Measurements from ENCODE around the gene ACP5.
A peak's percentile ranks its signal among the peaks of the same experiment; 100 is the strongest.
"Not testable (repeated sequence)": the region's sequence is repeated elsewhere in the genome, so short reads cannot be mapped to it uniquely, and the experiment has no call there.

ACP5 gene

DNA sequence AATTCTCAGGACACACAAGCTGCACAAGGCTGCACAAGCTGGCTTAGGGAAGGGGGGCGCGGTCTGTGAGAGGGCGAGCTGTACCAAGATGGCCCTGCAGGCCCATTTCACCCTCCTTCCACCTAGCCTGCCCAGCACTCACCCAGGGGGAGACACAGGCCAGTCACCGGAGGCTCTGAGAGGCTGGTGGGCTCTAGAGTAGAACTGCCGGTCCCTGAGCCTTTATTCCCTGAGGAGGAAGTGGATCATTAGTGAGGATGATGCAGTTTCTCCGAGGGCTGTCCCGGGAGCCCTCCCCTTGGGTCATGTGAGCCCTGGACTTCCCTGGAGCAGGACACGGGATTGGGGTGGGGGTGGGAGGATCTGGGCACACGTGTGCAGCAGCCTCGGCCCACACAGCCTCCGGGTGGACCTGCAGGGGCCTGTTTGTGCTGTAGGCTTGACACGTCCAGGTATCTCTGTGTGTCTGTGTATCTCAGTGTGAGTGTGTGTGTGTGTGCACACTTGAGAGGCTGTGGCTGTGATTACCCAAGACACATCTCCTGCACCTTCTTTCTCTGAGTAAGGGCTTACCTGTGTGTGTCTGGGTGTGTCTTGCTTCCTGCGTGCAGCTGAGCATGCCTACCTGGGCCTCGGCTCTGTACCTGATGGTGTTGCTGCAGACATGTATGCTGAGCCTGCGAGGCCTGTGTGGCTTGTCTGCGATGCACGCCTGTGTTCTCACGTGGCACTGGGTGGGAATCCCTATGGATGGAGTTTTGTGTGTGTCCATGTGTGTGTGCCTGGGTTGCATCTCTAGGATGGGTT is at the start of gene ACP5:
TSS of gene ACP5 (minus strand) at position 195 of the 807 bp plus-strand sequence. CDS start 328 bp downstream, outside the sequence.
- DNase-seq (ENCODE audit: low spot score) = no peak

GRCh38 chr19:11626252-11626651 is 48.8 kb upstream of the ACP5 start:
- no peak for DNase-seq (ENCODE audit: low spot score)

DNA sequence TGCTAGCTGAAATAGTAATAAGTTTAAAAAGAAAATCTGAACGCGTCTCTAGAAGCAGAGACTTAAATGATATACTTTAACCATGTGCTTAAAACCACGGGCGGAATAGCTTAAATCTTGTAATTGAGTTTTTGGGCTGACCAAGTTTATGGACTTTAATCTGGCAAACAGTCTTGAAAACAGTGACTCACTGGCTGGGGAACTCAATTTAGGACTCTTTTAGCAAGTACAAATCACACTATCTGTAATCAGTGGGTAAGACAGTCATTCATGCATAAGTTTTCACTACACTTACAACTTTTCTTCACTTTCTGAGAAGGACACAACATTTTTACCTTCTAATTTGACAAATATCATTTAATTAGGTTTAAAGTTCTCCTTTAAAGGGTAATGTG is 46.6 kb upstream of the ACP5 start:
- DNase-seq (ENCODE audit: low spot score) = no peak

- DNase-seq (ENCODE audit: low spot score) = not testable (repeated sequence)
These were observed 45.0 kb upstream of the ACP5 start for GRCh38 chr19:11622401-11622800.

DNA sequence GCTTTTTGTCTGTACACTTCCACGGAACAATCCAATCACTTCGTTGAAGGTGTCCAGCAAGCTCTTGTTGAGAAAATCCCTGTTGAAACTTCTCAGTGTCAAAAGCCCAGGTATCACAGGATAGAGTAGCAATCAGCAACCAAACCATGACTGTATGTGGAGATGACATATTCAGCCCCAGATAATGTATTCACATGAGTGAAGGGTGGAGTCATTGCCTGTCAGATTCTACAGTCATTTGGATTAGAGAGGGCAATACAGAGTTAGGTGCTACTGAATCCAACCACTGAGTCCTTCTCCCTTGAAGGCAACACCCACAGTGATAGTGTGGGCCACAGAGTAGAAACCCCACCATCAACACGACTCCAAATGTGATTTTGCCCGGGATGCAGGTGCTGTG is 43.1 kb upstream of the ACP5 start:
- no peak for DNase-seq (ENCODE audit: low spot score)

- DNase-seq (ENCODE audit: low spot score) = no peak
These were observed 40.0 kb upstream of the ACP5 start for GRCh38 chr19:11617180-11618062.

DNA sequence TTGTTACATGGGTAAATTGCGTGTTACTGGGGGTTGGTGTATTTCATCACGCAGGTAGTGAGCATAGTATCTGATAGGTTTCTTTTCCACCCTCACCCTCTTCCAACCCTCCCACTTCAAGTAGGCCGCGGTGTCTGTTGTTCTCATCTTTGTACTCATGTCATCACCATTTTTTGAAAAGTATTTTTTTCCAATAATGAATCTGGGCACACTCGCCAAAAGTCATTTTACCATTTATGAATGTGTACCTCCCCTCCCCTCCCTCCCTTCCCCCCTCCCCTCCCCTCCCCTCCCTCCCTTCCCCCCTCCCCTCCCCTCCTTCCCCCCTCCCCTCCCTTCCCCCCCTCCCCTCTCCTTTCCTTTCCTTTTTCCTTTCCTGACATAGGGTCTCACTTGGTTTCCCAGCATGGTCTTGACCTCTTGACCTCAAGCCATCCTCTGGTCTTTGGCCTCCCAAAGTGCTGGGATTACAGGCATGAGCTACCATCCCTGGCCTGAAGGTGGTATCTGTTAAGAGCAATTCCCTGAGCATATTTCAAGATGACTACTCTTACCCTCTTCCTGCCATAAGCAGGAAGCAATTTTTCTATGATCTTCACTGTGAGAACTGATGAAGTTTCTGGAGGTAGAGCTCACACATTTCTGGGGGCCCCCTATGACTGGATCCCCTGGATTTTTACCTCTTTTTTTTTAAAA is 35.5 kb upstream of the ACP5 start:
- no peak for DNase-seq (ENCODE audit: low spot score)

- DNase-seq (ENCODE audit: low spot score) = no peak
These were observed 34.3 kb upstream of the ACP5 start for GRCh38 chr19:11611730-11612129.

GRCh38 chr19:11606484-11606883 is 29.0 kb upstream of the ACP5 start:
- no peak for DNase-seq (ENCODE audit: low spot score)

- DNase-seq (ENCODE audit: low spot score) = not testable (repeated sequence)
These were observed 22.3 kb upstream of the ACP5 start for GRCh38 chr19:11599704-11600103.

GRCh38 chr19:11598746-11599145 is 21.3 kb upstream of the ACP5 start:
- DNase-seq (ENCODE audit: low spot score) = no peak

DNA sequence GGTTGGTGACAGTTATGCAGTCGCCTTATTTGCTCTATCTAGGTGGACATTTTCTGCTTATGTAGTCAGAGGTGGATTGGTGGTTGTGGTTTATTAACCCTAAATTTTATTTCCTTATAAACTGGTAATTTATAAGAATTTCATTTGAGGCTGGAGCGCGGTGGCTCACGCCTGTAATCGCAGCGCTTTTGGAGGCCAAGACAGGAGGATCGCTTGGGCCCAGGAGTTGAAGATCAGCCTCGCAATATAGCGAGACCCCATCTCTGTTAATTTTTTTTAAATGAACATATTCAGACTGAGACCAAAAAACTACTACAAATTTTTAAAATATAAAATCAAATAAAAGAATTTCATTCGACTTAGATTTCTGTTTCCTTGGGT is 20.6 kb upstream of the ACP5 start:
- no peak for DNase-seq (ENCODE audit: low spot score)

- peak; percentile 99 for DNase-seq (ENCODE audit: low spot score)
These were observed 20.0 kb upstream of the ACP5 start, which contains the start of gene ZNF627 for GRCh38 chr19:11597202-11598102. Gene ZNF627 (plus strand): TSS chr19:11597483. CDS start chr19:11597628, 145 bp downstream.

GRCh38 chr19:11596156-11596555 is 18.7 kb upstream of the ACP5 start:
- no peak for DNase-seq (ENCODE audit: low spot score)

DNA sequence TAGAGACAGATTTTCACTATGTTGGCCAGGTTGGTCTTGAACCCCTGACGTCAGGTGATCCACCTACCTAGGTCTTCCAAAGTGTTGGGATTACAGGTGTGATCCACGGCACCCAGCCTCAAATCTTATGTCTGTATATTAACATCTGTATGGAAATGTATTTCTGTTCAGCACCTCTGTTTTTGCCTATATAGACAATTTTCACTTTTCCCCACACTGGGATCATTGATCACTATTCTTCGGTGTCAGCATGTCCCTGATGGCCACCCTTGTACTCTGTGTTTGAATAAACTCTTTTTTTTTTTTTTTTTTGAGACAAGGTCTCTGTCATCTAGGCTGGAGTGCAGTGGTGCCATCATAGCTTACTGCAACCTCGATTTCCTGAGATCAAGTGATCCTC is 16.6 kb upstream of the ACP5 start:
- DNase-seq (ENCODE audit: low spot score) = no peak

GRCh38 chr19:11587975-11588631 is 10.7 kb upstream of the ACP5 start:
- DNase-seq (ENCODE audit: low spot score) = no peak

- DNase-seq (ENCODE audit: low spot score) = peak; percentile 79
These were observed 10.0 kb upstream of the ACP5 start for GRCh38 chr19:11587302-11587974.

- DNase-seq (ENCODE audit: low spot score) = no peak
These were observed 8.9 kb upstream of the ACP5 start for GRCh38 chr19:11586331-11586730.

- DNase-seq (ENCODE audit: low spot score) = no peak
These were observed 4.3 kb upstream of the ACP5 start for GRCh38 chr19:11581740-11582139.

DNA sequence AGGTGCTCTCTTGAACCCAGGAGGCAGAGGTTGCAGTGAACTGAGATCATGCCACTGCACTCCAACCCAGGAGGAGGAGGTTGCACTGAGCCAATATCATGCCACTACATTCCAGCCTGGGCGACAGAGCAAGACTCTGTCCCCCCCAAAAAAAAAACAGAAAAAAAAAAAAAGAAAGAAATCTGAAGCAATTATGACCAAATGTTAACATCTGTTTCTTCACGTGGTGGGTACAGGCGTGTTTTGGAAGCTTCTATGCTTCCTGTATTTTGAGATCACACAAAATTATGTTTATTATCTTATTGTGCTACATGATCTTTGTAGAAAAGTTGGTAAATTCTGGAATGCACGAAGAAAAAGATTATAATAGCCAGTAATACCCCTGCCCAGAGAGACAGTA is 2.7 kb upstream of the ACP5 start:
- no peak for DNase-seq (ENCODE audit: low spot score)
